ENCODE data around the gene ABCB4. TPM values are rescaled to one million over a fixed set of nuclear protein-coding genes. Genes with fewer than 3 reads are reported as not detected.

The ABCB4 gene
- total RNA-seq, 1 experiment from 2014 or later, result 0.20 TPM

GRCh38 chr7:87498893-87499292 lies 23.4 kb upstream of the ABCB4 start:
- no peaks in the 10 kb centered on the region for H3K36me3 Mint-ChIP-seq (ENCODE audit: insufficient read depth in 1 of 3, low read depth in 3 of 3)
- no CpG with 5 or more reads among the region's 1 CpG for WGBS (ENCODE audit: extremely low coverage, insufficient read length, low lambda C conversion rate)
- no peak for TF ChIP-seq CTCF (conservative IDR thresholded peaks at IDR 0.05)

More at GRCh38 chr7:87498893-87499292, 23.4 kb upstream of the ABCB4 start:
- H3K27ac Mint-ChIP-seq, result no peak overlapping the region
- H2BK5ac ChIP-seq (ENCODE audit: insufficient read length, low read length), result no peak overlapping the region
- H3K56ac ChIP-seq (ENCODE audit: insufficient read length, low read depth, low read length), result no peak overlapping the region
- no peaks in the 10 kb centered on the region for H3K23me2 ChIP-seq (ENCODE audit: insufficient read length, low read depth, low read length, poor library complexity, severe bottlenecking)
- H3K79me1 ChIP-seq (ENCODE audit: insufficient read depth, low read depth, low read length, poor library complexity, severe bottlenecking), result no peaks in the 10 kb centered on the region
- H3K27me3 Mint-ChIP-seq (ENCODE audit: low read depth), result no peaks in the 10 kb centered on the region; the same call in 1 of the 2 replicates
- DNase-seq, result no peak
- H2BK12ac ChIP-seq (ENCODE audit: insufficient read length, low read depth, low read length), result no peak overlapping the region
- no peak overlapping the region for H3T11ph ChIP-seq (ENCODE audit: low read length)
- H2BK20ac ChIP-seq (ENCODE audit: low read depth, low read length, poor library complexity, severe bottlenecking), result no peak overlapping the region
- no peak overlapping the region for H3K4me2 ChIP-seq (ENCODE audit: insufficient read depth, insufficient read length, low read length)
- no peak overlapping the region for H4K5ac ChIP-seq (ENCODE audit: insufficient read length, low read depth, low read length)
- H4K20me1 ChIP-seq (ENCODE audit: control insufficient read depth, insufficient read depth, insufficient read length), result no peaks in the 10 kb centered on the region
- H3K9me3 ChIP-seq (ENCODE audit: control insufficient read depth, low read depth, low read length), result no peaks in the 10 kb centered on the region
- no peaks in the 10 kb centered on the region for H3K9me3 Mint-ChIP-seq
- no peak overlapping the region for H2AFZ ChIP-seq (ENCODE audit: low read length)
- no peaks in the 10 kb centered on the region for H3K4me1 Mint-ChIP-seq
- no peak overlapping the region for H2BK15ac ChIP-seq (ENCODE audit: low read depth, low read length)
- H2AK5ac ChIP-seq (ENCODE audit: insufficient read length, low read length), result no peak overlapping the region
- no peak overlapping the region for H3K4me3 Mint-ChIP-seq
- no peak overlapping the region for H4K8ac ChIP-seq (replicated peaks; ENCODE audit: insufficient read length, low read depth, low read length)
- H2BK120ac ChIP-seq (ENCODE audit: low read depth, low read length, poor library complexity, severe bottlenecking), result no peak overlapping the region
- no peaks in the 10 kb centered on the region for H3K79me2 ChIP-seq (ENCODE audit: insufficient read depth, low read length)
- H3K27ac ChIP-seq (ENCODE audit: insufficient read length, low read depth, low read length), result no peak overlapping the region
- no peak overlapping the region for H3K23ac ChIP-seq (ENCODE audit: insufficient read length, low read depth, low read length)
- H4K91ac ChIP-seq (ENCODE audit: insufficient read length, low read depth, low read length), result no peak overlapping the region
- no peak overlapping the region for H3K14ac ChIP-seq (ENCODE audit: insufficient read depth, low read length)
- no peaks in the 10 kb centered on the region for H3K4me1 ChIP-seq (ENCODE audit: insufficient read depth, low read length)
- no peak overlapping the region for H3K4ac ChIP-seq (ENCODE audit: low read depth, low read length)
- H3K18ac ChIP-seq (ENCODE audit: insufficient read length, low read depth, low read length), result no peak overlapping the region
- no peak overlapping the region for H3K9ac ChIP-seq (ENCODE audit: extremely low read depth, insufficient read length, low read length)
- H3K27me3 ChIP-seq (ENCODE audit: insufficient read depth, low read length), result no peaks in the 10 kb centered on the region
